BE2C (cell line): ENCODE measurements around the gene RBP3.

Experiments
- DNase-seq: peaks from one replicate; pipeline ENCODE4 v3.0.0-alpha.2; 2020
- H3K27me3 ChIP-seq: fragments of 250-450 bp; sonication (Bioruptor Pico); 2 replicates; pipeline ENCODE4 v1.5.1; 2020; ENCODE audit warnings: mild to moderate bottlenecking
- H3K36me3 ChIP-seq: fragments of 250-450 bp; sonication (Bioruptor Pico); 2 replicates; pipeline ENCODE4 v1.5.1; 2020; ENCODE audit warnings: mild to moderate bottlenecking
- H3K4me1 ChIP-seq: fragments of 250-450 bp; sonication (Bioruptor Pico); 2 replicates; pipeline ENCODE4 v1.5.1; 2020
- H3K4me3 ChIP-seq: 2 replicates; pipeline ENCODE4 v1.5.1; 2011; ENCODE audit warnings: low read depth, low read length
- H3K9me3 ChIP-seq: fragments of 250-450 bp; sonication (Bioruptor Pico); 2 replicates; pipeline ENCODE4 v1.5.1; 2020
- TF ChIP-seq, protein P1 (sequence below): IDR thresholded peaks from 2 replicates; pipeline ENCODE4 v1.5.1; 2012; ENCODE audit warnings: mild to moderate bottlenecking, low read depth, low read length

Gene RBP3

DNA sequence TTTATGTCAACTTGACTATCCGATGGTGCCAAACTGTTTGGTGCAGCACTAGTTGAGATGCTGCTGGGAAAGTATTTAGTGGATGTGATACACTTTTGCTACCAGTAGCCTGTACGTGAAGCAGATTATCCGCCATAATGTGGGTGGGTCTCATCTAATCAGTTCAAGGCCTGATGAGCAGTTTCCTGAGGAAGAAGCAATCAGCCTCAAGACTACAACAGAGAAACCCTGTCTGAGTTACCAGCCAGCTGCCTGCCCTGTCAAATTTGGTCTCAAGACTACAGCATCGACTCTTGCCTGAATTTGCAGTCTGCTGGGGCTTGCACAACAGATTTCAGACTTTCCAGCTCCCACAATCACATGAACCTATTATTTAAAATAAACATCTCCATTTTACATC, 10.9 kb upstream of the RBP3 start:
- Histone ChIP-seq H3K4me1 (no peaks in the 10 kb centered on the region), H3K9me3 (no peaks in the 10 kb centered on the region), H3K4me3 (no peak overlapping the region), H3K36me3 (no peaks in the 10 kb centered on the region), H3K27me3 (no peaks in the 10 kb centered on the region)
- no peak for DNase-seq
- TF ChIP-seq, protein P1, sequence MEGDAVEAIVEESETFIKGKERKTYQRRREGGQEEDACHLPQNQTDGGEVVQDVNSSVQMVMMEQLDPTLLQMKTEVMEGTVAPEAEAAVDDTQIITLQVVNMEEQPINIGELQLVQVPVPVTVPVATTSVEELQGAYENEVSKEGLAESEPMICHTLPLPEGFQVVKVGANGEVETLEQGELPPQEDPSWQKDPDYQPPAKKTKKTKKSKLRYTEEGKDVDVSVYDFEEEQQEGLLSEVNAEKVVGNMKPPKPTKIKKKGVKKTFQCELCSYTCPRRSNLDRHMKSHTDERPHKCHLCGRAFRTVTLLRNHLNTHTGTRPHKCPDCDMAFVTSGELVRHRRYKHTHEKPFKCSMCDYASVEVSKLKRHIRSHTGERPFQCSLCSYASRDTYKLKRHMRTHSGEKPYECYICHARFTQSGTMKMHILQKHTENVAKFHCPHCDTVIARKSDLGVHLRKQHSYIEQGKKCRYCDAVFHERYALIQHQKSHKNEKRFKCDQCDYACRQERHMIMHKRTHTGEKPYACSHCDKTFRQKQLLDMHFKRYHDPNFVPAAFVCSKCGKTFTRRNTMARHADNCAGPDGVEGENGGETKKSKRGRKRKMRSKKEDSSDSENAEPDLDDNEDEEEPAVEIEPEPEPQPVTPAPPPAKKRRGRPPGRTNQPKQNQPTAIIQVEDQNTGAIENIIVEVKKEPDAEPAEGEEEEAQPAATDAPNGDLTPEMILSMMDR: no peak

DNA sequence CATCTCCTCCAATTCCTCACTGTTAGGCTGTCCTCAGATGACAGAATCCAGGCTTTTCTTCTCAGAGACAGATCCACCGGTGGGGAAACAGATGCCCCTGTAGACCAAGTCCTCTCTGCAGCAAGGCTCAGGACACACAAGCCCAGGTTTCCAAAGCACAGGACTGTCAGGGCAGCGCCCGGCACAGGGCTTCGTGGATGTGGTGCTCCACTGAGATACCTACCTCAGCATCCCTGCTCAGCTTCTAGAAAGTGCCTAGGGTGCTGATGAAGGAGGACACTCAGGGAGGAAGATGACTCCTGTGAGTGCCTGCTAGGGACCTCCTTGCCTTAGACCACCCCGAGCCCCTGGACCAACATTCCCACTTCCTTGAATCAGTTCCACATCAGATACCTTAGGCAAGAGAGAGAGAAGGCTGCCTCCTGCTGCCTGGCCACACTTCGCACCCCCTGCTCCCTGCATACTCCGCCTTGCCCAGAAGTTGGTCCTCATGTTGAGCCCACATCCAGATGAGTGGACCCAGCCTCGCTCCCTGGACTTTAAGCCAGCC, 8.9 kb upstream of the RBP3 start:
- TF ChIP-seq, protein P1: no peak
- Histone ChIP-seq H3K4me1 (no peaks in the 10 kb centered on the region), H3K4me3 (no peak overlapping the region), H3K9me3 (no peaks in the 10 kb centered on the region), H3K27me3 (no peaks in the 10 kb centered on the region), H3K36me3 (no peaks in the 10 kb centered on the region)
- DNase-seq: no peak

DNA sequence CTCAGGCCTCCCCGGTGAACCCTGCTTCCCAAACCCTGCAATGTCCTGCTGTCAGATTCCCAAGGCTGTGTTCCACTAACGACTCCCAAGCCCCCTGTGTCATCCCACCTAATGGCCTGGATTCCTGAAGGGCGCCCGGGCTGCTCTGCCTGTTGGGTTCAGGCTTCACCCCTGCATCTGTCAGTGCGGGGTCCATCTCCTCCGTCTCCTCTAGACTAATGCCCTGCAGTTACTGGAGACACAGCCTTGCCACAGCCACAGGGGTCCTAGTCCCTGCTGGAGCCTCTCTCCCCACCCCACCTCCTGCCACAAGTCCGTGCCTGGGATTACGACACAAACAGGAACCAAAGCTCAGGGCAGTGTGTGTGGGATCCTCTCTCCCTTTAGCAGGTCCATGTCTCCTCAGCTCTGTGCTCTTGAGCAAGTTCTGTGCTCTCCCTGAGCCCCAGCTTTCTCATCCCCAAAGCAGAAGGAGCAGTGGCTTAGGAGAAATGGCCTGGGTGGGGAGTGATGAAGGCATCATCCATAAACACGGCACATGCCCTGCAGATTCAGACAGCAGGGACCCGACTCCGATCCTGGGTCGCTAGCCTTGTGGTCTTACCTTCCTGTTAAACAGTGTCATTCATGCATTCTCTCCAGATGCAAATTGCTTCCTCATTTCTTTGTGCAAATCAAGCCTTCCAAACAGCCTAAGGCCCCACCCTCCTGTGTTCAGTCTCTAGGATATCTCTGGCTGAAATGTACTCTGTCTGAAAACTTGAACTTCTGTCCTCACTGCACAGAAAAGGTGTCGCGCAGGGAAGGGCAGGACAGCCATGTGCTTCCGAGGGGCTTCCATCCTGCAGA, 8.2 kb upstream of the RBP3 start:
- TF ChIP-seq, protein P1: no peak
- no peaks in the 10 kb centered on the region for H3K27me3 ChIP-seq

DNA sequence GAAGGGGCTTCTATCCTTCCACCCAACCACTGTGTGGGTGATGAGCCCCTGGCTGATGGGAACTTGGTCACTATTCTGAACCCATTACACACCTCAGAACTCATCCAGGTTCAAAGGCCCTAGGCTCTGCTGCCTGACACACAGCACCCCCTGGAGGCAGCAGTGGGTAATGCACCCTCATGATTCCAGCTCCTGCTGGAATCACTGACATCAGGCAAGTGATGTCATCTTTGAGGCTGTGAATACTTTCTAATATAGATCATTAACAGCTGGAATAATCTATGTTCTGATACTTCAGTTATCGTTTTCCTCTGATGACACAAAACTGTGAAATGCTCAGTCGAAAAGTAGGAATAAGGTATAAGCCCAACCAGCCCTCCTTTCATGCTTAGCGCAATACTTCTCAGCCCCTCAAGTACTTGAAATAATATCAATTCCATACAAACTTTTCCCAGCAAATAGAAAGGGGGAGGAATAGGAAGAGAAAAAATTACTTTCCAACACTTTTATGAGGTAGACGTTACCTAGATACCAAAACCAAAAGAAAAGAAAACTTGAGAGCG, 7.5 kb upstream of the RBP3 start:
- DNase-seq: peak; percentile 66
- TF ChIP-seq, protein P1: peak; percentile 98
- no peaks in the 10 kb centered on the region for H3K36me3 ChIP-seq
- H3K4me1 ChIP-seq: no peaks in the 10 kb centered on the region
- H3K4me3 ChIP-seq: no peak overlapping the region
- no peaks in the 10 kb centered on the region for H3K27me3 ChIP-seq
- H3K9me3 ChIP-seq: no peaks in the 10 kb centered on the region

More for the DNA sequence above, 8.2 kb upstream of the RBP3 start:
- DNase-seq: no peak
- Histone ChIP-seq H3K9me3 (no peaks in the 10 kb centered on the region), H3K4me3 (no peak overlapping the region), H3K4me1 (no peaks in the 10 kb centered on the region), H3K36me3 (no peaks in the 10 kb centered on the region)

DNA sequence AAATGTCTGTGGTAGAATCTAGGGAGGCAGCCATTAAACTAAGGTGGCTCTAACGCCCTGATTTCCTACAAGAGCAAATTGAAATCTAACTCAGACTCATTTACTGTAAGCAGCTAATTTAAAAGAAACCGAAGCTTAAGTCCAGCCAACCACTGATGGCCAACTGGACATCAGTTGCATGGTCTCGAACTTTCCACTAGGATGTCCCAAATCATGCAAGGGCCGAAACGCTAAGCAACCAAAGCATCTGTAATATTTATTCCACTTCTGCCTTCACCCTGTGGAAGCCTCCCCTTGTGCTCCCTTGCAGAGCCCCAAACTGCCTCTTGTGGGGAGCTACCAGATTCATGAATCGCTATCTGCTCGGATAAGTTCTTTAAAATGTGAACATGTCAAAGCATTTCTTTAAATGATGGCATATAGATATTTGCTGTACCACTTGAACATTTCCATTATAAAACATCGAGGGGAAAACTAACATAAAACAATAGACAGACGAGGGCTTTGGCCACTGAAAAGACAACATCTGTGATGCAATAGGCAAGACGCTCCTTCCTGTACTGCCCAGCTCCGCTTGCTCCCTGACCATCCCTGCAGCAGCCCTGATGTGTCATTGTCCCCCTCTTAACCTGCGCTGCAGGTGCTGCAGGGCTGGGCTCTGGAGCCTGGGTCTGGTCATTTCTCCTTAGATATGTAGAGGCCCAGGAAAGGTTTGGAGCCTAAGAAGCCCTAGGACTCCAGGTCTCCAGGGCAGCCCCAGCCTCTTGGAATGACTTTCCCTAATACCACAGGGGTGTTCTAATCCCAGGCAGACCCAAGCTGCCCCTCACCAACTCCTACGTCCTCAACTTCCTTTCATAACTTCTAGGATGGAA, 2.9 kb upstream of the RBP3 start:
- TF ChIP-seq, protein P1: no peak
- Histone ChIP-seq H3K4me1 (no peaks in the 10 kb centered on the region), H3K9me3 (no peaks in the 10 kb centered on the region), H3K36me3 (no peaks in the 10 kb centered on the region), H3K4me3 (no peak overlapping the region), H3K27me3 (no peaks in the 10 kb centered on the region)
- DNase-seq: no peak
